Activated CD8-positive, alpha-beta memory T cell treated with anti-CD3 and anti-CD28 coated beads, Interleukin-2, amount 50 U/mL, for 1 hour (primary cell): Measurements from ENCODE around the gene ZBTB4.

ENCODE experiments used
- DNase-seq: peaks from one replicate; pipeline ENCODE4 v3.0.0-alpha.2; 2020; ENCODE audit errors: extremely low read depth

Gene ZBTB4

DNA sequence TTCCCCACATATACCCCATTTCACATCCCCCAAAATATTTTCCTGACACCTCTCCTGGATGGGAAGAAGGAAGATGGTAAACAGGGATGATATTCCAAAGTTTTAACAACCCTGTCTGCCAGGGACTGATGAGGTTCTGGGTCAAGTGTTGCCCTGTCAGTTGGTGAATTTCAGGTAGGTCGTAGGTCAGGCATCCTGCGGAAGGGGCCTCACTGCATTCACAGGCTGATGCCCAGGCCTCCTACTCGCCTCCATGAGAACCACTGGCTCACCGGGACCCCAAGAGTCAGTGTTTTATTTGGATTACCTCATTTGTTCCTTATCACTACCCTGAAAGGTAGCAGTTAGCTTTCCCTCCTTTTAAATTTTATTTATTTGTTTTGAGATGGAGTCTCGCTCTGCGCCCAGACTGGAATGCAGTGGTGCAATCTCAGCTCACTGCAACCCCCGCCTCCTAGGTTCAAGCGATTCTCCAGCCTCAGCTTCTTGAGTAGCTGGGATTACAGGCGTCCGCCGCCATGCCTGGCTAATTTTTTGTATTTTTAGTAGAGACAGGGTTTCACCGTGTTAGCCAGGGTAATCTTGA lies 10.5 kb downstream of the ZBTB4 start:
- DNase-seq = no peak

DNA sequence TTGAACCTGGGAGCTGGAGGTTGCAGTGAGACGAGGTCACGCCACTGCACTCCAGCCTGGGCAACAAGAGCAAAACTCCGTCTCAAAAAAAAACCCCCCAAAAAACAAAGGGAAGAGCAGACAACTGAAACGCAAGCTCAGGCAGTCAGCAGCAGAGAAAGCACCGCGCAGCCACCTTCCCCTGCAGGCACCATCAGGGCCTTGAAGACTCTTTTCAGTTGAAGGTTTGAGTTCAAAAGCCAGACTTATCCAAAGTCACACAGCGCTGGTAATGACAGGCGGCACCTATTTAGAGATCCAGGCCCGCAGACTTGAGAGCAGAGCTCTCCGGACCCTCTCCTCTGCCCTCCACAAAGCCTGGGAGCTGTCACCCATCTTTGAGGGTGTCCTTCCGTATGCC lies 11.1 kb downstream of the ZBTB4 start:
- no peak for DNase-seq

DNA sequence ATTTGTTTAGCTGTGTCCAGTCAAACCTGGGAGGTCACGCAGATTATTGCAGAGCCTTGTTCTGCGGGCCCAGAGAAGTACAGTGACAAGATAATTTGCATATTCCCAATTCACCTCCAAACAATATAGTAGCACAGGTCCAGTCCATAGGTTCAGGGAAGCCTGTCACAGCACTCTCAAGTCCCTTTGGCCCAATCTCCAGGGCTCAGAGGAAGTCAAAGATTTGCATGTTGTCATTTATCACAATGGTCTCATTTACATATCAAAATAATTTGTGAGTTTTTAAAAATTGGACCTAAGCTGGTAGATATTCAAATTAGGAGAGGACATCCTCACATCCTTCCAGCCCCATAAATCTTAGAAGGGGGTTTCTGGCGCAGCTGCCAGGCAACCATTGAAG lies 11.9 kb downstream of the ZBTB4 start:
- DNase-seq = no peak

DNA sequence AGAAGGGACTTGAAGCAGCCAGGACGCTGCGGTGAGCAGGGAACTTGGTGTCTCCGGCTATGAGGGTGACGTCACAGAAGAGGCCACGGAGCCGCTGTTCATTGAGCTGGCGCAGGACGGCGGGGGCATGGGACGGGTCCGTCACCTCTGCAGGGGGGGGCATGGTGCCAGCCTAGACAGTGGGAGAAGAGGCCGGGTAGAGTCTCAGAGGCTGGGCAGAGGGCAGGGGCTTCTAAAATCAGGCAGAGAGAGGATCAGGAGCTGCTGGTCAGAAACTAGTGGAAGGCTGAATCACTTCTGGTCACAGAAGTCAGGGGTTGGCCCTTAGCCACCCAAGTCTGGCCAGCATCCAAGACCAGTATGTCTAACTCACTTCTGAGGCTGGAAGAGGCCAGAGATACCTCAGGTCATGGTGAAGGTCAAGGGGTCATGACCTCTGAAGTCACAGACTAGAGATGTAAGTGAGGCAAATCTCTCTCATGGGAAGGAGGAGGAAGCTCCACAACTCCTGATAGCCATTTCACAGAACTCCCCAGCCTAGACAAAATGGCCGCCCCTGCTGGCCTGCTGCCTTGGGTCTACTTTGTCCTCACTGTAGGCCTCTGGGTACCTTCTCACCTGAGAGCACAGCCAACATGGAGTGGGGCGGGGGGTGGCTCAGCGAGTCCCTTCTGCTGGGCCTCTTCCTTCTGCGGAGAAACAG lies 12.6 kb downstream of the ZBTB4 start:
- DNase-seq = no peak

- no peak for DNase-seq
Observed at GRCh38 chr17:7466318-7466638, 13.2 kb downstream of the ZBTB4 start.

GRCh38 chr17:7465597-7466275 lies 13.7 kb downstream of the ZBTB4 start:
- DNase-seq = no peak

- no peak for DNase-seq
Observed at GRCh38 chr17:7464081-7464480, 15.3 kb downstream of the ZBTB4 start.

GRCh38 chr17:7463372-7463846 lies 16.0 kb downstream of the ZBTB4 start:
- no peak for DNase-seq

GRCh38 chr17:7462474-7463371 lies 16.7 kb downstream of the ZBTB4 start:
- DNase-seq = no peak

DNA sequence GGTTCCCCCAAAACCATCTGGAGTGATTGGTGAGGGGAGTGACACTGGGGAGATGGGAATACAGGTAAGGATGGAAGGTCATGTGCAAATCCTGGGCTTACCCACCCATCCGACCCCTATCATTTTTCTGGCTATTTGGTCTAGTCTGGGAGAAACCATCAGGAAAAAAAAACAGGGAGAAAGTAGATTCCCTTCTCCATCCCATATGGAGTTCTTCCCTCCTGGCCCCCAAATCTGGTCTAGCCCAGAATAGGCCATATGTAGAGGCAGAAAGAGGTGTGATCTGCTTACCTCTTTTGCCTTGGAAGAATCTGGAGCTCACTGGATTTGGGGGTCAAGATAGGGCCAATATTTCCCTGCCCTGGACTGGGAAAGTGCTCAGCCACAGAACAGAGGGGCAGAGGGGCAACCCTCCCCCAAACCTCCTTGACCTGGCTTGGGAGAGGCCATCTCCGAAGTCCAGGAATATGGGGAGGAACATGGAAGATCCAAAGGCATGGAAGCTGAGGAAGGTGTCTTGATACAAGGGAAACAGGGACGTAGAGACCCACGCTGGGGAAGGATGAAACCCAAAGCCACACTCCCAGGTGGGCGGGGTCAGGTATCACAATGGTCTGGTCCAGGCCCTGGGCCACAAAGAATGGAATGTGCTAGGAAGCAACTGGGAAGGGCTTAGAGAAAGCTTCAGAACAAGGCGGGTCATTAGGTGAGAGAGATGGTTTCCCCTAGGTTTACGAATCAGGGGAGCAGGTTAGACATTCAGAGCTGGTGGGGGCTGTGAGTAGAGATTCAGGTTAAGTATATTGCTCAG lies 18.4 kb downstream of the ZBTB4 start:
- no peak for DNase-seq

DNA sequence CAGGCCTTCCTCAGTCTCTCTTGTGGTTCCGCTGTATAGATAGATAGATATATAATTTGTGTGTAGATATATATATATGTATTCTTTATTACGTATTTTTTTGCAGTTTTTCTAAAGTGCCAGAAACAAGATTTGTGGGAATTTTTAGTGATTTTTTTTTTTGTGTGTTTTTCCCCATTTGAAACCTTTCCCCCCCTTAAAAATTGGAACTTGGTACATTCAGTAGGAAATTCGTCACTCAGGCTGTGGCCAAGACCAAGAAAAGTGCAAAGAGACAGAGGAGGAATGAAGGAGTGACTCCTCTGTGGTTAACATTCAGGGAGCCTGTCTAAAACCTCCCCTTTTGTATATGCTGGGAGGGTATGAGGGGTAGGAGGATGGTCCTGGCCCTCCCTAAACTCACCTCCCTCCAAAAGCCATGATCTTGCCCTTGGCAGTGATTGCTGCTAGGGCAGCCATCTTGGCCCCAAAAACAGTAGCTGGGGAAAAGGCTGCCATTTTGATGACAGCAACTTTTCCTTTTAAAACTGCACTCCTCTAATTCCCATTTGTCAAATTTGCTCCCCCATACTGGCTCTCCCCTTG lies 19.4 kb downstream of the ZBTB4 start:
- DNase-seq = no peak

DNA sequence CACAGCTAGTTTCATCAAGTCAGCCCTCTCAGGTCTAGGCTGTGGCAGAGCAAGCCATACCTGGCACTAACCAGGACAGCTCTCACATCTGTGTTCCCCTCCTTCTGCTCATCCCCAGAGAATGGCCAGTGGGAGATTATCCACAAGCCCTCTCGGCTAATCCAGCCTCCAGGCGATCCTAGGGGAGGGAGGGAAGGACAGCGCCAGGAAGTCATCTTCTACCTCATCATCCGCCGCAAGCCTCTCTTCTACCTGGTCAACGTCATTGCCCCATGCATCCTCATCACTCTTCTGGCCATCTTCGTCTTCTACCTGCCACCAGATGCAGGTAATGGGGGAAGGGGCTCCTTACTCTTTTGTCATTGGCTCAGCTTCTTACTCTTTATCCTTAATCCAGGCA lies 31.0 kb downstream of the ZBTB4 start:
- no peak for DNase-seq

- DNase-seq = no peak
Observed at GRCh38 chr17:7445619-7445968, 33.8 kb downstream of the ZBTB4 start.

DNA sequence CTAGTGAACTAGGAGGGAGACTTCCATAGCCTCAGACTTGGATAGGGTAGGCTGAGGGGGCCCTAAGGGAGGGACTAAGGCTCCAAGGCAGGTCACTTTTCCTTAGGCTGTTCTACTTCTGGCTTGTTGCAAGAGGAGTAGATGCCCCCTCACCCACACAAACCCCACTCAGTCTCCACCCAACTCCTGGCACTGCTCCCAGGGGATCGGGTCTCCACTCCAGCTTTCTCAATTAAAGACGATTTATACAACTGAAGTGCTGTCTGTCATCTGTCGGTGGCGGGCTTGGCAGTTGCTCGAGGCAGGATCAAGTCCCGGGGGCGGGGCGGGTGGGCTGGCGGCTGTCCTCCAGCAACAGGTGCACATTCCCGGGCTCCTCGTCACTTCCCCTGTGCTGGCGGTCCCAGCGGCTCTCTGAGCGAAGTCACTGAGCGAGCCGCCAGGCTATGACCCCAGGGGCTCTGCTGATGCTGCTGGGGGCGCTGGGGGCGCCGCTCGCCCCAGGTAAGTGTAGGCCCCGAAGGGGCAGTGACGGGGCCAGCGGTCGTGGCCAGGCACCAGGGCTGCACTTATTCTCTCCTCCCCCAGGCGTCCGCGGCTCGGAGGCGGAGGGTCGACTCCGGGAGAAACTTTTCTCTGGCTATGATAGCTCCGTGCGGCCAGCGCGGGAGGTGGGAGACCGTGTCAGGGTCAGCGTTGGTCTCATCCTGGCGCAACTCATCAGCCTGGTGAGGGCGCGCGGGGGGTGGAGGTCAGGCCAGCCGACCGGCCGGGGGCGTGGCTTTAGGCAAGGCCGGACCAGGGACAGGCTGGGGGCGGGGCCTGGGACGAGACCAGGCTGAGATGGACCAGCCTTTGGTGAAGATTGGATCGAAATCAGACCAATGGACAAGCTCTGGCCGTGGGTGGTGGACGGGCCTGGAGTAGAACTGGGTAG lies 34.5 kb downstream of the ZBTB4 start, which contains the start of gene CHRNB1:
TSS of gene CHRNB1 (plus strand) at position 380 of the 937 bp plus-strand sequence. CDS start at position 447, 67 bp downstream.
- no peak for DNase-seq

DNA sequence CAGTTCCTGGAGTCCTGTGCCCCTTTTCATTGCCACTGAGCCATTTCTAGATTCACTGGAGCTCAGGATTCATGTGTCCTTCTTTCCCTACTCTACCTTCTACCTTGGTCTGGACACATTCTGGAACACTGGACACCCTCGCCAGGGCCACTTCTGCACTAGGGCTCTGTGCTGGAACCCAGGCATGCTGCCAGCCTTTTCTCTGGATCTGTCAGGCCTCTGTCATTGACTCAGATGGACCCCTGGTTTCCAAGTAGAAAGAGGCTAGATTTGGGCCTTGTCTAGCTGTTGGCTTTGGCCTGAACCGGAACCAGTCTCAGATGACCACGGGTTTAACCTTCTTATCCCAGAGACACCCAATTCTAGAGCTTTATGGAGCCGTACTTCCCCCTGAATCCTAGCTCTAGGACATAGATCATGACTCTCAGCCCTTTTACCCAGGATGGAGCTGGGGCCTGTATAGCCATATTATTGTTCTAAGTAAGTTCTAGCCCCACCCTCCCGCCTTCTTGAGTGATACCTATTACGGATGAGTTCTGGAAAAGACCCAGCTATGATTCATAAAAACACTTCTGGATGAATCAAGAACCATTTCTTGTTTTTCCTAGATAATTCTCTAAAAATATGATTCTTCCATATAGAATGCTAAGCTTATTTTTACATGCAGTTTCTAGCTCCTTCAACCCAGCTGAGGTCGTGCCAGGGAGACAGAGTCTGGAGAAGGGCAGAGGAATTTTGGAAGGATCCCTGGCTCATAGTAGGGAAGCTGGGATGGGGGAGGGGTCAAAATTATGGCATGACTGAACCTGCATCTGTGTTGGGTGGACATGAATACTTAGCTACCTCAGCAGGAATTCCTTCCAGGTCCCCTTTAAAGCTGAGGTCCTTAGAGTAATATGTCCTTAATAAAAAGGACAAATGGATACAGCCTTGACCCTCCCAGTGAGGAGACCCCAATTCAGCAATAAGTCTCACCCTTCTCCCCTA lies 35.6 kb downstream of the ZBTB4 start:
- DNase-seq = no peak

GRCh38 chr17:7442142-7442541 lies 37.3 kb downstream of the ZBTB4 start:
- DNase-seq = no peak

GRCh38 chr17:7441266-7441665 lies 38.2 kb downstream of the ZBTB4 start:
- no peak for DNase-seq

- DNase-seq = no peak
Observed at GRCh38 chr17:7440834-7441195, 38.6 kb downstream of the ZBTB4 start.
